ENCODE data around the gene SDR39U1.
A peak's percentile ranks its signal among the peaks of the same experiment; 100 is the strongest.

The SDR39U1 gene

DNA sequence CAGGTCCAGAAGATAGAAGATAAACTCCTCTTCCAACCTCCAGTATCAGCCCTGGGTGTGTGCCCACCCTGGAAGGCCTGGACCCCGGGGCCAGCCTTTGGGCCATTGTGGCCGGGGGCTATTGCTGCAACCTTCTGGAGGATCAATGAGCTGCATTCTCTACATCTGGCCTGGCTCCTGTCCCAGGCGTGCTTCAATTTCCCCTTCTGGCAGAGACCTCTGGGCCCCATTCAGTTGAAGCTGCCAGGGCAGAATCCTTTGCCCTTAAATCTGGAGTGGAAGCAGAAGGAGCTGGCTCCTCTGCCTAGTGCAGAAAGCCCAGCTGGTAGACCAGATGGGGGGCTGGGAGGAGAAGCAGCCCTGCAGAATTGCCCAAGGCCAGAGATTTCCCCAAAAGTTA lies 33.8 kb downstream of the SDR39U1 start:
- DNase-seq, result no peak

DNA sequence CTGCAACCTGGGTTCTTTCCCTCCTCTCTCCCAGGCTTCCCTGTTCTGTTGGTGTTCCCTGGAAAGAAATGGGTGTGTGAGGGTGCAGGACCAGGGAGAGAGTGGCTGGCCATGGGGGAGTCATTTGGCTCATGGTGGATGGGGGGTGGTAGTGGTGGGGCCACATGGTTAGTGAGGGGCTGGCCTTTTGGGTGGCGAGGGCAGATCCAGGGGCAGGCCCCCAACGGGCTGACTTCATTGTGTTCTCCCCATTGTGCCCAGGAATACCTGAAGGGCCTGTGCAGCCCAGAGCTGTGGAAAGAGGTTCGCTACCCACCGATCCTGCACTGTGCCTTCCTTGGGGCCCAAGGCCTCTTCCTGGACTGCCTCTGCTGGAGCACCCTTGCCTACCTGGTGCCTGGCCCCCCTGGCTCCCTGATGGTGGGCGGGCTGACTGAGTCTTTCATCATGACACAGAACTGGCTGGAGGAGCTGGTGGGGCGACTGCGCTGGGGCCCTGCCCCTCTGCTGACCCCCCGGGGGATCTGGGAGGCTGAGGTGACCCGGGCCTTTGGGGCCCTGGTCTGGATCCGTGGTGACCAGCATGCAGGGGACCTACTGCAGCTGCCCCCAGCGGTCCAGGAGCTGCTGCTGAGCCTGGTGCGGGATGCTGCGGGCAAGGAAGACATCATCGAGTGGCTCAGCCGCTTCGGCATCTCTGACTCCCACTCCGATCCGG lies 34.8 kb downstream of the SDR39U1 start:
- no peak for DNase-seq

DNA sequence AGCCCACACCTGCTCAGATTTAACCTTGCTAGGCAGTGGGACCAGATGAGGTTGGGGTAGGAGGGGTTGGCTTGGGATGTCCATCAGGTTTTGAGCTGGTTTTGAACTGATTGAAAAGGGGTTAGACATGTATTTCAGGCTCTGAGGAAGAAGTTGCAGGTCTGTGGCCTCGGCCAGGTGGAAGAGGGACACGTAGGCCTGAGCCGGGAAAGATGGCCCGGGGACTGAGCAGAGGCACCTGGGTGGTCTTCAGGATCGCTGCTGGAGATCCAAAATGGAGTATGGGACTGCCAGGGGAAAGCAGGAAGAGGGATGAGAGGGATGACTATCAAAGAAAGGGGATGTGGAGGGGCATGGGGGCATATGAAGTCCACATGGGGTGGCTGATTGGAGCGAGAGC lies 36.2 kb downstream of the SDR39U1 start:
- no peak for DNase-seq

DNA sequence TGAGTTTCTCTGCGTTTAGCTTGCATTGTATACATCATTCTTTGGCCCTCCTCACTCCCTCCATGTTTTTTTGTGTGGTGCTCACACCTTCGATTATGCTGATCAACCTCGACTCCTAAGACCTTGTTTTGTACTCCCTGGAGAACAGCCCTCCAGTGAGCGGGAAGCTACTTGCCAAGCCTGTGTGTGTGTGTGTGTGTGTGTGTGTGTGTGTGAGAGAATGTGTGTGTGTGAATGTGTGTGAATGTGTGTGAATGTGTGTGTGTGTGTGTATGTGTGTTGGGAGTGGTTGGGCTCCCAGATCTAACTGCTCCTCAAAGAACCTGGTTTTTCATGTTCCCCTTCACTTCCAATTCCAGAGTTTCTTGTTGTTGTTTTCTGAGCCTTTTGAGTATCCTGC lies 37.8 kb downstream of the SDR39U1 start:
- DNase-seq, result no peak

DNA sequence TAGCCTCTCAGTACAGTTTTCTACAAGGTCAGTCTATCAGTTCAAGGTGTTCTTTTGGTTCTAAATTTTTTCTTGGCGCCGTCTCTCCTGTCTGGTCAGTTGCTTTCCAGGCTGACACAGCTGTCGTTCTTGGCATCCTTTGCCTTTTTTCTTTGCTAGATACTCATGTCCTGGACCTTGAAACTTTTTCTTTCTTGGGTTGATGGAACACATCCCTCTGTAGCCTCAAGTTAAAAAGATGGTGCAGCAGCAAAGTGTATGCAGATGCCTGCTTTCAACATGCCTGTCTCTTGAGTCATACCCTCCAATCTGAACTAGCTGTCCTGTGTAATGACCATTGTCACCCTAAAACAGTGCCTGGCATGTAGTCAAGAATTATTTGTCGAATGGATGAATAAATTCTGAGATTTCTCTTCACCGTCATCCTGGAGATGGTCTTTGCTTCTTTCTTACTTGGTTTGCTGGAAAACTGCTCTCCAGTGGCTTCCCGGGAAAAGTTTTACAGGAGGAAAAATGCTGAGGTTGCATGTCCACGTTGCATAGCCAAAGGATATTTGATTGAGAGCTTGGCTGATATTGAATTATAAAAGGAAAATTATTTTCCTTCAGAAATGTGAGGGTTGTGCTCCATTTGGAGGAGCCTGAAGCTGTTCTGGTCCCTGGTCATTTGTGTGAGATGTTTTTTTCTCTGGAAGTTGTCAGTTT lies 39.1 kb downstream of the SDR39U1 start:
- DNase-seq, result no peak

DNA sequence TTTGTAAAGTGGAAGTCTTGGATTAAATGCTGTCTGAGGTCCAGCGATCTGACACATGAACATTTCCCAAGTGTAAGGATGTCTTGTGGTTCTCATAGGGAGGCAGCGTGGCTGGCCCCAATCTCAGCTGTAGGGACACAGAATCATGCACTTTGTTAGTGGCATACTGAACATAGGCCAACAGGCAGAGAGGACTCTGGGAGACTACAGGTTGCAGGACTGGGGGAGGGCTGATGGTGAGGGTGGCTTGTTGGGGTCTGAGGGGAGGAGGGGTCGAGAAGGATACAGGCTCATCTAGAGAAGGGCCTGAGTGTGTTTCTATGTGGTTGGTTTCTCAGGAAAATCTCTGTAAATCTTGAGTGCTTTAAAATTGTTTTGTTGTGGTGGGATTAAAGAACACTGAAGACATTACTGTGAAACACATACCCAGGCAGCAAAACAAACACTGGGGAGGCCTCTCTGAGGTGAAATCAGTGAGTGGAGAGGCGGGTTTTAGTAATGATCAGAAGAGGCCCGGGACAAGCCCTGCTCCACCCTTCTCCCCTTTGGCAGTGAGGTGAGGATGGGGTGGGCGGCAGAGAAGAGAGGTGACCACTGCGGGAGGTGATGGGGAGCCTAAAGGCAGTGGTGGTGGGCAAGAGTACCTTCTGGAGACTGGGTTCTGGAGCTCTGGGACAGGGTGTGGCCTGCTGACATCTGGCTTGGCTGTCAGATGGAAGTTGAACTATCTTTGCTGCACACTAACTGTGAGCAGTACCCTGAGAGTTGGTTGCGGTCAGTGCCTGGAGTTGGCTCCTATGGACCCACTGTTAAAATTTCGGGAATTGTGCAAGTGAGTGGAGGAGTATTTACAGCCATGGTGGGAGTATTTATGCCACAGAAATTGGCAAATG lies 40.5 kb downstream of the SDR39U1 start:
- no peak for DNase-seq

DNA sequence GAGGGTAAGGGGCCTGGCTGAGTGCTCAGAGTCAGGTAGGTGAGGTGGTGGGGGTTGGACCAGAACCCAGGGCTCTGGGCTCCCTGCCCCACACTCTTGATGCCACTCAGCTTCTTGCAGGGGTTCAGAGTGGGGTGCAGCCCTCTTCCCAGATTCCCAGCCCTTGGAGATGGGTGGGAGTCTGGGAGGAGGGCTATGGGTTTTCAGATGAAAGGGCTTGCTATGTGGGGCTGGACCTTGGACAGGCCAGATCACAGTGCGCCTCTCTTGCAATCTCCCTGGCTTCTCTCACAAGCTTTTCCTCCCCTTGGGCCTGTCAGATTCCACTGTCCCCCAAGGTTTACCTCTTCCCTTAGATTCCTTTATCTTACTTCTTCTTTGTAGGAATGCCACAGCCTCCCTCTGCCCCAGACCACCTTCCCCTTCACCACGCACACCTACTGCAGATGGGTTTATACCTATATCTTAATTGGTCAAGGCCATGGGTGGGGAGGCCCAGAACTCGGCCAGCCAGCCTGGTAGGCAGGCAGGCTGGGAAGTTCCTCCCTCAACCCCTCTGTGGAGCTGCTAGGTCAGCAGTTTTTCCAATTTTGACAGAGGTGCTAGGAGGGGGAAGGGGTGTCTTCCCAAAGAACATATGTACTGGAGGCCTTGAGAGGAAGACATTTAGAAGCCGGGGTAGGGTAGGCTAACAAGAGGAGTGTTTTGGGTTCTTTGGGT lies 42.4 kb downstream of the SDR39U1 start:
- no peak for DNase-seq

DNA sequence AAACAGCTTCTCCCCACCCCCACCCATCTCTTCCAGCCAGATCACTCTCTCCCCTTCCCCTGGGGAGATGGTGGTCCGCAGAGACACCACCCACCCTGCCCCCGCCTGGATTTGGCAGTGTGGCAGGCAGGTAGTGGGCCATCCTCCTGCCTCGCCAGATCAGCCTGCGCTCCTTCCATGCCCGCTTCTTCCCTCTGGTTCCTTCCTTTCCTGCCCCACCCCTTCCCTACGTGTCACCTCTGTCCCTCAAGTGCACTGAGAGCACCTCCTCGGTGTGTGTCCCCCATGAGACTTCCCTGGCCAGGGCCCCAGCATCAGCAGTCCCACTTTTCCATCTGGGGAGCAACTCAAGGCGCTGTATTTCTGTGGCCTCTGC lies 43.1 kb downstream of the SDR39U1 start:
- DNase-seq, result no peak

DNA sequence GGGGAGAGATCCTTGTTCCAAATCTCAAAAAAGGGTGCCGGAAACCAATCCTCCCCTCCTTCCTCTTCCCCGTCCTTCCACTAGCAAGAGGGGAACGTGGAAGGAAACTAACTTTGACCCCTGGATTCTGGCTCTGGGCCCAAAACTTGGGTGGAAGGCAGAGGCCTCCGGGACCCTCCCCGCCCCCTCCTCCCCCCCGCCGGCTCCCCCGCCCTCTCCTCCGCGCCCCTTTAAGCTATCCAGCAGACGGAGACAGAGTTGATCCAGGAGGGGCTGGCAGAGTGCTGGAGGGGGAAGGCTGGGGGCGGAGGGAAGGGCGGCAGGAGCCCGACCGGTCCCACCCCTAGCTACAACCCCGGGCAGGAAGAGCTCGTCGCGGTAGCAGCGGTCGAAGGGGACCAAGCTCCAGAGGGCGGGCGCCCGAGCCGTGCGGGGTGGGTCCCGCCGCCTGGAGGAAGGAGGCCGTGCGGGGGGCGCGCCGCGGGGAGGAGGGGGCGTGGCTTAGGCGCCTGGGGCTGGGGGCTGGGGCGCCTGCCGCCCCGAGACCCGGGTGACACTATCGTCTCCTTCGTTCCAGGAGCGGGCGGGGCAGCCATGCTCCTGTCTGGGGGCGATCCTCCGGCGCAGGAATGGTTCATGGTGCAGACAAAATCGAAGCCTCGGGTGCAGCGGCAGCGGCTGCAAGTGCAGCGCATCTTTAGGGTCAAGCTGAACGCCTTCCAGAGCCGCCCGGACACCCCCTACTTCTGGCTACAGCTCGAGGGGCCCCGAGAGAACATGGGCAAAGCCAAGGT lies 43.7 kb downstream of the SDR39U1 start, which contains the start of gene NYNRIN:
Gene NYNRIN (plus strand): TSS at position 351 of the 794 bp plus-strand sequence. CDS start 244 bp downstream, at position 595.
- peak; percentile 28 for DNase-seq

DNA sequence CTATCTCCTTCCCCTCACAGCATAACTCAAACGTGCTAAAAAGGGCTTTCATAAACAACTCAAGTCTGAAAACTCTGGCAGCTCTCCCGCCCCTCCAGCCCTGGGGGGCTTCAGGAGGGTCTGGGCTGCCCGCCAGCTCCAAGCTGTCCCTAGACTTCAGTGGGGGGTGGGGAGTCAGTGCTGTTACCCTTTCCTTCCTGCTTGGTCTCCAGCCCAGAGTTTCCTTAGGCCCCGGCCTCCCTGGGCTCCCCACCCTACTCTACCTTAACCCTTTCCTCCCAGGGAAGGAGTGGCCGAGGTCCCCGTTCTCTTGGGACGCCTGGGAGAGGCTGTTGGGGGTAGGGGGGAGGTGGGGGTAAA lies 44.3 kb downstream of the SDR39U1 start:
- no peak for DNase-seq

DNA sequence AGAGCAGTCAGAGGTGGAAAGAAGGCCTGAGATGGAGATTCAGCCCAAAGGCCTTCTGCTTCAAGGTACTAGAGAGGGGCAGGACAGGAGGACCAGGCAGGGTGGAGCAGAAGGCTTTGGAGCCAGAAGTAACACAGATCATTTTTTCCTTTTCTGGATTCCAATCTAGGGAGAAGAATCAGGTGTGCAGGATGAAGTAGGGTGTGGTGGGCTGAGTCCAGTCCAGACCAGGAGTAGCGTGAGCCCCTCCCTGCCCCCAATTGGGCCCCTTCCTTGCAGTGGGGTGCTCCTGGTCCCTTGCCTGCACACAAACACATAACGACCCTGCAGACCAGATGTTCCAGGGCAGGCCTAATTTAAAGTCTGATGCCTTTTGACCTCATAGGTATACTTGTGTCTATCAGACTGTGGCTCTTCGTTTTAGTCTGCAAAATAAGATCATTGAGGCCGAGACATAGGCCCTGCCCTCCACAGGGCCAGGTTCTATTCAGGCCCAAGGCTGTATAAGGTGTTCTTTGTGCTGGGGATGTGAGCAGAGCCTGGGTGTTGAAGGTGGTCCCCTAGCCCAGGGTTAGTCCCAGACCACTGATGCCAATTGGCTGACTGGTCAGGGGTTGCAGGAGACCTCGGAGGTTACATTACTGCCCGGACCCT lies 44.8 kb downstream of the SDR39U1 start:
- DNase-seq, result peak; percentile 7

DNA sequence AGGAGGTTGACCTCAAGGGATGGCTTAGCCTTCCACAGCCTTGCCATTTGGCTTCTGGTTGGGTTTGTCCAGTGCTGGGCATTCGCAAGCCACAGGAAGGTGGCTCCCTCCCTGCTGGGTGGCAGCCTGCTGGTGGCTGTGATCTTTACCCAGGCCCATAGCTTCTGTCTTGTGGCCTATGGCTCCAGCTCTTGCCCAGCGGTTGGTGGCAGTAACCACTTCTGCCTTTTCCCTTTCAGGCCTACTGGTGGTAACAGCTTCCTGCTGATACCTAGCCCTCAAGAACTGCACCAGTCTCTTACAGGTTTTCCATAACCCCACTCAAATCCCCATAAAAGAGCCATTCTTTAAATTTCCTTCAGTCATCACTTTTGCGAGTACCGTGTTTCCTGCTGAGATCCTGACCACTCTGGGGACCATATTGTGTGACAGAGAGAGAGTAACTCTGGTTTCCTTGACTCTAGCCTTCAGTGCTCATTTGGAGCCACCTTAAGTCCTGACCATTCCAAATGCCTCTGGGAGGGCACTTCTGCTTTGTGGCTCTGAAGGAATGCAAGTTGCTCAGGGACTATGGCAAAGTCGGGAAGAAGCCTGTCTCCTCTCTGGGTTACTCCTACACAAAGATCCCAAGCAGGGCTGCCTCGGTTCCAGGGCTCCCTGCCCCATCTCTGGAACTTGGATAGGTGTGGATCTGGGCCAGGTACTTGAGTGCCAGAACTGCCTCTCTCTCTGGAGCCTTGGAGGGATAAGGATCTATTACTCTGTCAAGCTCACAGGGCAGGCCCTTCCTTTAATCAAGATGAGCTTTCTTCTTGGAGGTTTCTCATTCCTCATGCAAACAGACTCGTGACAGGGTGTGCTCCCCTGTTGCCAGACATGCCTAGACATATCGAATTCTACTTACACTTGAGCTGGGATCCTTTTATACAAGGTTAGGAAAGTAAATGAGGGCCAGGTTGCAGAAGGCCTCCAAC lies 46.7 kb downstream of the SDR39U1 start:
- peak; percentile 27 for DNase-seq

DNA sequence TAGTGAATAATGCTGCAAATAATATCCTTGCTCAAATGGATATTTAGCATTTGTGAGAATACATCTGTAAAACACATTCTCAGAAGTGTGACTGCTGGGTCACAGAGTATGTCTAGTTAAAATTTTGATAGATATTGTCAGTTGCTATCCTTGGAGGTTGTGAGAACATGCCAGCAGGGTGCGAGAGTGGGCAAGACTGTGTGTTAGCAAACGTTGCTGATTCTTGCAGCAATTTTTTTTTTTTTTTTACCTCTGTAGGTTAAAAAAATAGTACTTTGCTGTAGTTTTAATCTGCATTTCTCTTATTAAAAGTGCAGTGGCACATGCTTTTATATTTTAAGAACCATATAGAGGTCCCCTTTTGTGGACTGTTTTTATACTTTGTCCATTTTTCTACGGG lies 48.3 kb downstream of the SDR39U1 start:
- no peak for DNase-seq

DNA sequence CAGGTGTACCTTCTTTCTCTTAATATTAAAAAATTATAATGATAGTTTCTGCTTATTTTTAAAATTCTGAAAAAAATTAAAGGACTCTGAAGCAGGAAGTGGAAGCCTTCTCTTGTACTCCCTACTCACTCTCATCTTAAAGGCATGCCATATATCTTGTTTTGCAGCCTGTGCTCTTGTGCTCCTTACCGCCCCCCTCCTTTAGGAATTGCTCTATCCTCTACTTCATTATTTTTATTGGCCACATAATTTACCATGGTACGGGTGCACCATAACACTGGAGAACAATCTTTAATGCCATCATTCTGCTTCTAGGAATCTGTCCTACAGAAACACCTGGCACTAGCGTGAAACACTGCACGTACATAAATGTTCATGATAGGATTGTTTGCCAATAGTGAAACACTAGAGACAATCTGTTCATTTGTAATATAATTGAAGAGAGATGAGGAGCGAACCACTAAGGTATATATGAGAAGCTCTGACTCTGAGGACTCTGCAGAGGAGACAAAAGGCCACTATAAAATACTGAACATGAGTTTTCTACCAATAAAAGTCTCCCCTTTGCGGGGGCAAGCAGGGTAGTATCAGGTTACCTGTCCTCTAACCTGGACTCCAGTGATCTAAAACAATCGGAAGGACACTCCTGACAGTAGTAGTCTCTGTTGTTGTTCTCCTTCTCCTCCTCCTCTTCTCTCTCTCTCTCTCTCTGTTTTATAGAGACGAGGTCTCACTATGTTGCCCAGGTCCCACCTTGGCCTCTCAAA lies 50.1 kb downstream of the SDR39U1 start:
- no peak for DNase-seq

DNA sequence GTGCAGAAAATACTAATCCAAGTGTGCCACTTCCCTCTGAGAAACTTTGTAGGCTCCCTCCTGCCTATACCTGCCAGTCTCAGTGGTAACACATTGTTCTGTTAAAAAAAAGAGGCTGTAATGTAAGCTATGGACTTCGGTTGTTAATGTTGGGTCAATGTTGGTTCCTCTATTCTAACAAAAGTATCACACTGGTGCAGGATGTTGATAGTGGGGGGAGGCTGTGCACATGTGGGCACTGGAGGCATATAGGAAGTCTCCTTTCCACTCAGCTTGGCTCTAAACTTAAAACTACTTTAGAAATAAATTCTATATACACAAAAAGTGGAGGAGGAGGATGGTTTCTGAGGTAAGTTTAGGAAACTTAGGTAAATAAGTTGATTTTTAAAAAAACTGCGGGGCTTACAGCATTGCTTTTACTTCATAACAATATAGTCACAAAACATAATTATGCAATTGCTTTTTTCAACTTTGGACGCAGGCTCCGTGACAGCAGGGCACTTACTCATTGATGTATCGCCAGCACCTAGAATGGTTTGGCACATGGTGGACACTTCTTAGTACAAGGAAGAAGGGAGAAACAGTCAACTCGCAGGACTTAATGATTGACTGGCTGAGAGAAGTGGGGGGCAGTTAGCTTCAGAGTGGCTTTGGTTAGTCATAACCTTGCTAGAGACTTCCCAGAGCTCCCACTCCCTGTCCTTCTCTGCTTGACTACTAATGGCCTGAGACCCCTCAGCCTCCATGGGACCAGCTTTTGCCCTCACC lies 51.7 kb downstream of the SDR39U1 start:
- peak; percentile 84 for DNase-seq

All from KG1 (cell line).